ENCODE measurements around the gene AMPH. TPM values are rescaled to one million over a fixed set of nuclear protein-coding genes. Genes with fewer than 3 reads are reported as not detected.

AMPH gene
- 0.13 TPM in 1 of 2 replicates, not detected in the other for total RNA-seq

GRCh38 chr7:38630720-38631673 is at the start of gene AMPH:
Gene AMPH, minus strand, starts transcription at chr7:38631373. Its CDS starts 22 bp downstream, at chr7:38631351.
- no peak for DNase-seq (ENCODE audit: low read depth in 2 of 2)

GRCh38 chr7:38679419-38679818 is 48.2 kb upstream of the AMPH start:
- DNase-seq (ENCODE audit: low read depth in 2 of 2): no peak

GRCh38 chr7:38678698-38679054 is 47.5 kb upstream of the AMPH start:
- DNase-seq (ENCODE audit: low read depth in 2 of 2): no peak

GRCh38 chr7:38677981-38678697 is 47.0 kb upstream of the AMPH start:
- no peak for DNase-seq (ENCODE audit: low read depth in 2 of 2)

GRCh38 chr7:38675494-38676106 is 44.4 kb upstream of the AMPH start:
- no peak for DNase-seq (ENCODE audit: low read depth in 2 of 2)

GRCh38 chr7:38674513-38674912 is 43.3 kb upstream of the AMPH start:
- no peak for DNase-seq (ENCODE audit: low read depth in 2 of 2)

- DNase-seq (ENCODE audit: low read depth in 2 of 2): peak; percentile 35 to 43
Measured at GRCh38 chr7:38673795-38674194, 42.6 kb upstream of the AMPH start.

- DNase-seq (ENCODE audit: low read depth in 2 of 2): no peak
Measured at GRCh38 chr7:38671911-38672905, 41.0 kb upstream of the AMPH start.

GRCh38 chr7:38669965-38670520 is 38.9 kb upstream of the AMPH start:
- no peak for DNase-seq (ENCODE audit: low read depth in 2 of 2)

GRCh38 chr7:38664972-38665371 is 33.8 kb upstream of the AMPH start:
- DNase-seq (ENCODE audit: low read depth in 2 of 2): no peak

- peak; percentile 3 to 39 for DNase-seq (ENCODE audit: low read depth in 2 of 2)
Measured at GRCh38 chr7:38660427-38661099, 29.4 kb upstream of the AMPH start.

GRCh38 chr7:38659931-38660330 is 28.8 kb upstream of the AMPH start:
- DNase-seq (ENCODE audit: low read depth in 2 of 2): no peak

GRCh38 chr7:38658921-38659320 is 27.7 kb upstream of the AMPH start:
- no peak for DNase-seq (ENCODE audit: low read depth in 2 of 2)

GRCh38 chr7:38656968-38657367 is 25.8 kb upstream of the AMPH start:
- no peak for DNase-seq (ENCODE audit: low read depth in 2 of 2)

GRCh38 chr7:38655833-38656774 is 24.9 kb upstream of the AMPH start:
- DNase-seq (ENCODE audit: low read depth in 2 of 2): no peak

- no peak for DNase-seq (ENCODE audit: low read depth in 2 of 2)
Measured at GRCh38 chr7:38637957-38638356, 6.8 kb upstream of the AMPH start.

GRCh38 chr7:38632411-38632810 is 1.2 kb upstream of the AMPH start:
- DNase-seq (ENCODE audit: low read depth in 2 of 2): no peak

GRCh38 chr7:38629651-38630510 is 1.3 kb downstream of the AMPH start:
- no peak for DNase-seq (ENCODE audit: low read depth in 2 of 2)

All from dermis microvascular lymphatic vessel endothelial cell (primary cell).